GM12878 (cell line): ENCODE data around the gene ZNF462.

Experiments
- BHLHE40 ChIP-seq, 2 experiments: fragments of 450-650 bp in 1 of 2; IDR thresholded peaks; 2 replicates each; pipeline ENCODE4 v1.6.1; 2011 to 2017; ENCODE audit warnings: low read depth in 2 of 2, borderline replicate concordance in 1 of 2, improper control_type of control experiment in 1 of 2, low read length in 1 of 2, mild to moderate bottlenecking in 1 of 2
- CBX3 ChIP-seq: fragments of 200-600 bp; sonication (generic); IDR thresholded peaks from 2 replicates; pipeline ENCODE4 v1.6.1; 2016; ENCODE audit warnings: low read depth, borderline replicate concordance
- CTCF ChIP-seq, 3 experiments: IDR thresholded peaks in 2 of 3; conservative IDR thresholded peaks in 1 of 3; 2 replicates each; pipeline ENCODE4 v1.5.1; 2011; ENCODE audit warnings: low read depth in 3 of 3, low read length in 3 of 3, mild to moderate bottlenecking in 3 of 3, control low read depth in 2 of 3, moderate library complexity in 2 of 3, inconsistent platforms in 1 of 3, mixed read lengths in 1 of 3; ENCODE audit not compliant: control insufficient read depth in 2 of 3, insufficient read depth in 1 of 3; ENCODE audit errors: extremely low read depth in 1 of 3
- EP300 ChIP-seq, 2 experiments: fragments of 150-350 bp in 1 of 2; IDR thresholded peaks; 2 replicates each; pipeline ENCODE4 v1.6.1; 2011 to 2012; ENCODE audit warnings: low read depth in 2 of 2, low read length in 2 of 2, borderline replicate concordance in 1 of 2, improper control_type of control experiment in 1 of 2, inconsistent platforms in 1 of 2; ENCODE audit not compliant: control insufficient read depth in 1 of 2
- HSF1 ChIP-seq: fragments of 150-350 bp; IDR thresholded peaks from 2 replicates; pipeline ENCODE4 v1.6.1; 2014; ENCODE audit warnings: mild to moderate bottlenecking, low read depth, low read length
- POLR2A ChIP-seq: IDR thresholded peaks from 2 replicates; pipeline ENCODE4 v1.6.1; 2011; ENCODE audit warnings: low read depth, mild to moderate bottlenecking, low read length
- REST ChIP-seq: IDR thresholded peaks from 2 replicates; pipeline ENCODE4 v1.6.1; 2012; ENCODE audit warnings: mild to moderate bottlenecking, low read depth, low read length
- RFX5 ChIP-seq: IDR thresholded peaks from 2 replicates; pipeline ENCODE4 v1.6.1; 2011; ENCODE audit warnings: low read depth, low read length, improper control_type of control experiment
- SMAD1 ChIP-seq: fragments of 450-650 bp; IDR thresholded peaks from 2 replicates; pipeline ENCODE4 v1.6.1; 2018; ENCODE audit warnings: mild to moderate bottlenecking, low read depth; ENCODE audit not compliant: partially characterized antibody
- ZBTB4 ChIP-seq: fragments of 450-650 bp; formaldehyde crosslinking; IDR thresholded peaks from 2 replicates; pipeline ENCODE4 v1.4.0; 2022; ENCODE audit warnings: mild to moderate bottlenecking, moderate library complexity

GRCh38 chr9:106861640-106862109 is 1.3 kb upstream of the ZNF462 start:
- TF ChIP-seq EP300 (IDR thresholded peaks at IDR 0.05; ENCODE audit: borderline replicate concordance in 1 of 2, control insufficient read depth in 1 of 2, low read depth in 2 of 2, low read length in 2 of 2) (no peak), SMAD1 (no peak), CTCF (IDR thresholded peaks at IDR 0.05 in 2 of 3, conservative IDR thresholded peaks at IDR 0.05 in 1 of 3; ENCODE audit: control insufficient read depth in 2 of 3, extremely low read depth in 1 of 3, insufficient read depth in 1 of 3, low read depth in 3 of 3, low read length in 3 of 3) (no peak), POLR2A (no peak), ZBTB4 (CRISPR knock-in tag) (no peak), CBX3 (no peak), HSF1 (no peak), REST (no peak), RFX5 (no peak), BHLHE40 (IDR thresholded peaks at IDR 0.05; ENCODE audit: borderline replicate concordance in 1 of 2, low read depth in 2 of 2, low read length in 1 of 2) (no peak)
